ENCODE data around the gene FOXQ1.

The FOXQ1 gene

DNA sequence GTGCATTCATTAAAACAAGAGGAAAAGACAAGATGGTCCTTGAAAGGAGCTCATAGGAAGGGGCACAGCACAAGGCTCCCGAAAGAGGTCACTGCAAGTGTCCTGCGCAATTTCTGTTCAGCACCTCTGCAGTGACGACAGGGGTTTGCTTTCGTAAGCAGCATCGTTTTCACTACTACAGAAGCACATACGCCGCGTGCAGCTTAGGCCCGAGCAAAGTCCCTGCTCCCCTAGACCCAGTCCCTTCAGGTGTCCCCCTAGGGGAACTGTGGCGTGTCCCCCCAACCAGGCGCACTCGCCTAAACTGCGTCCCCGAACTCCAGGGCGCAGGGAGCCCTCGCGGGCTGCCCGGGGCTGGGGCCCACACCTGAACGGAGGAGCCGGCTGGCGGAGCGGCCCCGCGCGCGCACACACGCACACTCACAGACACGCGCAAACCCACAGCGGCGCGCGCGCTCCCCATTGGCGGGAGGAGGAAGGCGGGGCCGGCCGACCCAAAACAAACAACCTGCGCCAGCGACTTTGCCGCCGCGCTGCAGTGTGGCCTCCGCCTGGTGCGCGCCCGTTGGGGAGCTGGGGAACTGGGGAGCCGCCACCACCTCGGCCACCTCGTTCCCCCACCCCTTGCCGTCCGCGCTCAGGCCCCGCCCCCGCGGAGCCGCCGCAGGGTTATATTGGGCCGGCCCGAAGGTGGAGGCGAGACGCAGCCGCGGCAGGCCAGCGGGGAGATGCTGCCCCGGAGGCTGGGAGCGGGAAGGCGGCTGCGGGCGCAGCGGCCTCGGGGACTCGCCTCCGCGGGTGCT lies at the start of gene FOXQ1:
TSS of gene FOXQ1 (plus strand) at position 699 of the 803 bp plus-strand sequence. CDS start 607 bp downstream, outside the sequence.
- no peak for DNase-seq (ENCODE audit: low read depth, low spot score)

- no peak for DNase-seq (ENCODE audit: low read depth, low spot score)
Measured at GRCh38 chr6:1262704-1263038, 49.2 kb upstream of the FOXQ1 start.

- DNase-seq (ENCODE audit: low read depth, low spot score) = no peak
Measured at GRCh38 chr6:1263039-1263849, 48.7 kb upstream of the FOXQ1 start.

DNA sequence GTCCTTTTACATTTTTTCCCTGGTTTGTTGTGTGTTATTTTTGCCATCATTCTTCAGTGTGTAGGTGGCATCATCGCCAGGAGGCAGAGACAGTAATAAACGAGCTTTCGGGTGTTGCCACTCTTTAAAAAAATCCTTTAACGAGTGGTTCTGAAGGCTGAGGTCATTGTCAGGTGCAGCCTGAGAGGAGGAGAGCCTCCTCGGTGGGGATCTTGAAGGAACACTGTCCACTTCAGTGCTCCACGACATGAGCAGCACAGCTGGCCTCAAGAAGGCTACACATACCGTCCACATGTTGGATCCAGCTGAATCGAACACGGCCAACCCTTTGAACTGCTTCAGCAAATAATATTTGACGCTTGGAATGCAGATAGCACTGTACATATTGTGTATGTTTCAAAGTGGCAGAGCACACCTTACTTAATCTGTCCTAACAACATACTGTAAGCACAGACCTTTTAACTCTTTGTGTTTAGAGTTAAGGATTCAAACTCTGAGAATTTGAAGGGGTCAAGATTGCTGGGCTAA lies 48.0 kb upstream of the FOXQ1 start:
- no peak for DNase-seq (ENCODE audit: low read depth, low spot score)

DNA sequence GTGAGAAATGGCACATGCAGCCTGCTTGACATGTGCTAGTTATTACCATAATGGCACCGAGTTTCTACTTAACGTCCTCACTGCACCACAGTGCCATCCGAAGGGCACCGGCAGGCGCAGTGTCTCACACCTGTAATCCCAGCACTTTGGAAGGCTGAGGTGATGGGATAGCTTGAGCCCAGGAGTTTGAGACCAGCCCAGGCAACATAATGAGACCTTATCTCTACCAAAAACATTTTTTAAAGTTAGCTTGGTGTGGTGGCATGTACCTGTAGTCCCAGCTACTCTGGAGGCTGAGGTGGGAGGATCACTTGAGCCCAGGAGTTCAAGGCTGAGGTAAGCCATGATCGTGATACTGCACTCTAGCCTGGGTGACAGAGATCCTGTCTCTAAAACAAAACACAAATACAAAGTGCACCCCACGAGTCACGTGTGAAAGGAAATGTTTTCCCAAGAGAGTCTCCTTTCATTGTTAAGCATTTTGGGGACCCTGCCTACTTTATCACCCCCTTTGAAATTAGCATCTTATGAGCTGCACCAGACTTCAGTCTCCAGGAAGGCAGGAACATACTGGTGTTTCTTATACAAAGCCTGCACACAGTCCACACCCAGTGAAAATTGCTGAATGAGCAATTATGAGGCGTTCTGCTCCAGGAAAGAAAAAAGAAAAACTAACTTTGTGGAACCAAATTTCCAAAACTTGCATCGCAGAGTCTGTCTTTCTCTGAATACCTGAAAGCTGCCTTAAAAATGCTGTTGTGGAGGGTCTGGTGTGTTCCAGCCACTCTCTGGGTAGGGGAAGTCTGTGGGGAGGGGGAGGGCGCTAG lies 47.1 kb upstream of the FOXQ1 start:
- no peak for DNase-seq (ENCODE audit: low read depth, low spot score)

DNA sequence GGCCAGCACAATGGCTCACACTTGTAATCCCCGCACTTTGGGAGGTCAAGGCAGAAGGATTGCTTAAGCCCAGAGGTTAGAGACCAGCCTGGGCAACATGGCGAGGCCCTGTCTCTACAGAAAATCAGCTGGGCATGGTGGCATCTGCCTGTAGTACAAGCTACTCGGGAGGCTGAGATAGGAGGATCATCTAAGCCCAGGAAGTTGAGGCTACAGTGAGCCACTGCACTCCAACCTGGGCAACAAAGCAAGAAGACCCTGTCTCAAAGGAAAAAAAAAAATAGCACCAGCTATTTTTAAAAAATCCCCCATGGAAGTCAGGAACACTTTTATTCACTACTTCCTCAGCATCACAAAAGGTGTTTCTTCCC lies 45.2 kb upstream of the FOXQ1 start:
- DNase-seq (ENCODE audit: low read depth, low spot score) = no peak

DNA sequence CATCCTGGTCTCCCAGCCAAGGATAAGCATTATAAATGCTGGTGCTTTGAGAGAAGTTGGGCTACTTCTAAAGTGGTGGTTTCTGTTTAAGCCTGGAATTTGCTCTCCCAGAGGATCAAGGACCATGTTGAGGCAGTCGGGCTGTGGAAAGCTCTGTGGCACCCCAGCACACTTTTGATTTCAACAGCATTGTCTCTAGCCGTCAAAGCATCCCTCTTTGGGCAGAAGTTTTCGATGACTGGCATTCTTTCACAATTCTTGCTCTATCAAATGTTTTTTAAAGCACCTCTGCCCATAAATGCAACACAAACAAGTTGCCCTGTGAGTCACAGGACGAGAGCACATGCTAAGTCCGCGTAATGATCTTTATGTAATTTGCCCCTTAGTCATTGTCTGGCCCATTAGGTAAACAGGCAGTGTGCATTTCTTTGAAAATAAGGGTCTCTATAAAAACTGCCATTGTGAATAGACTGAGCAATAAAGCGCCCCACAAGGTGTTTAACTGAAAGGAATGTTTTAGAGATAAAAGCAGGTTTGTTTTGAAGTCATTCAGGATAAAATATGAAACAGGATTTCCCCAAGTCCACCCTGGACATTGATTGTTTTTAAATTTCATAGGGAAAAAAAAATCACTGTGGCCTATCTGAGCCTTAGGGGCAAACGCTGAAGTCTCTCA lies 44.7 kb upstream of the FOXQ1 start:
- no peak for DNase-seq (ENCODE audit: low read depth, low spot score)

DNA sequence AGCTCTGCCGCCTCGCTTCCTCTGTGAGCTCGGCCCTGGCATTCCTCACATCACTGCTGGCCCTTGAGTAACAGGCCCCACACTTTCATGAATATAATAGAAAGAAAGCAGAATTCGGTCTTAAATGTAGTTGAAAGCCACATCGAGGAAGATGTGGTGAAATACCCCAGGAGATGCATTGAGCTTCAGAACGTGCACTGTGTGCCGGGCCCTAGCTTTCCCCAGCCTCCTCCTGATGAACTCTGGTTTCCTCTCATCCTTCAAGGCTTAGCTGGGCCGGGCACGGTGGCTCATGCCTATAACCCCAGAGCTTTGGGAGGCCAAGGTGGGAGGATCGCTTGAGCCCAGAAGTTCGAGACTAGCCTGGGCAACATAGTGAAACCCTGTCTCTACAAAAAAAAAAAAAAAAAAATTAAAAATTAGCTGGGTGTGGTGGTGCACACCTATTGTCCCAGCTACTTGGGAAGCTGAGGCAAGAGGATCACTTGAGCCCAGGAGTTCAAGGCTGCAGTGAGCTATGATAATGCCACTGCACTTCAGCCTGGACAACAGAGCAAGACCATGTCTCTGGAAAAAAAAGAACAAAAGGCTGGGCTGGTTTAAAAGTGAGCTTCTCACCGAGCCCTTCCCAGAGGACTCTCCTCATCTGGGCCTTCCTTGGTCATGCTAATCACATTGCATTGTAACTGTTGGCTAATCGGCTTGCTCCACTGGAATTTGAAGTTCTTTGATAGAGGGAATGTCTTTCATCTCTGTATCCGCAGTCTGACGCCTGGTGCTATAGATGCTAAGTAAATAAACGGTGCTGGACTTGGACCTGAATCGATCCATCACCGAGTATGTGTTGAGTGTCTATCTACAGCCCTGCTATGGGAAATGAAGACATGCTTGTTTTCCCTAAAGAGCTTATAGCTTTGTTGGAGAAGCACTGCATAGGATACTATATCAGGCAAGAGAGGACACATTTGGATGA lies 43.8 kb upstream of the FOXQ1 start:
- no peak for DNase-seq (ENCODE audit: low read depth, low spot score)

DNA sequence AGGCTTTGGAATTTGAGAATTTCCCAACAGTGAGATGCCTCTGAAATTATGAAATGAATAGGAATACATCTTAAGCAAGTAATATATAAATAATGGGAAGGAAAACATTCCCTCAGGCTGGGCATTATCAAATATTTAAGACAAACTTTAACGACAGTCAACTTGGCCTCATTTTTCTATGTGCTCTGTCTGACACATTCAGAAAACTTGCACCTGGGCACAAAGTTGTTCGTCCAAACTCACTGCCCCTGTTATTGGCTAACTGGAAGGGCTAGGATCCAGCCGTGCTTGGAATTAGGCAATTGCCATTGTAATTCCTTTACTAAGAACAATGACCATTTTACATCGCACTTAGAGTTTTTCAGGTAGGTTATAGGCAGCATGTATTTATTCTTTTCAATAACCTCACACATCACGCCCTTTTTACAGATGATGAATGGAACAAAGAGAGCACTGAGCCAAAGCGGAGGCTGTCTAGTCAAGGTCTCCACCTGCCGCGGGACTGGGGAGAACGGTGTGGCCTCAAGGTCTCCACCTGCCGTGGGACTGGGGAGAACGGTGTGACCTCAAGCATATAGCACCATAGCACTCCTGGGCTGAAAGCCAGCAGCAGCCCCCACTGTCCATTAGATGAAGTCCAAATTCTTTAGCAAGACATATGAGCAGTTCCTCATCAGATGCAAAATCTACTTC lies 40.7 kb upstream of the FOXQ1 start:
- no peak for DNase-seq (ENCODE audit: low read depth, low spot score)

GRCh38 chr6:1278061-1278720 lies 33.7 kb upstream of the FOXQ1 start:
- DNase-seq (ENCODE audit: low read depth, low spot score) = no peak

DNA sequence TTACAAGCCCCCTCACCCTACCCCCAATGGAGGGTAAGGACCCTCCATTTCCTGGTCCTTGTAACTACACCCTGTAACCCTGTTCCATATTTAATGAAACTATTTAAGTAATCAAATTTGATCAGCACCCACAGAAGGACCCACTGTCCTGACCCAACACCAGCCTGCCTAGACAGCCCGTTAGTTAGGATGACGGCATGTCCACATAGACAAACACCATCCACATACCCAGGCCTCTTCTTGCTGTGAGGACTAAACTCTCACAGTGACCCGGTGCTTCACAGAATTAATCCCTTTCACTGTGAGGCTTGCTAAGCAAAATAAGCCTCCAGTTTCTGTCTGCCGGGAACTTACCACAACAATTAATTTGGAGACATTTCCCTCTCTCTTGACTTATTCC lies 32.8 kb upstream of the FOXQ1 start:
- no peak for DNase-seq (ENCODE audit: low read depth, low spot score)

DNA sequence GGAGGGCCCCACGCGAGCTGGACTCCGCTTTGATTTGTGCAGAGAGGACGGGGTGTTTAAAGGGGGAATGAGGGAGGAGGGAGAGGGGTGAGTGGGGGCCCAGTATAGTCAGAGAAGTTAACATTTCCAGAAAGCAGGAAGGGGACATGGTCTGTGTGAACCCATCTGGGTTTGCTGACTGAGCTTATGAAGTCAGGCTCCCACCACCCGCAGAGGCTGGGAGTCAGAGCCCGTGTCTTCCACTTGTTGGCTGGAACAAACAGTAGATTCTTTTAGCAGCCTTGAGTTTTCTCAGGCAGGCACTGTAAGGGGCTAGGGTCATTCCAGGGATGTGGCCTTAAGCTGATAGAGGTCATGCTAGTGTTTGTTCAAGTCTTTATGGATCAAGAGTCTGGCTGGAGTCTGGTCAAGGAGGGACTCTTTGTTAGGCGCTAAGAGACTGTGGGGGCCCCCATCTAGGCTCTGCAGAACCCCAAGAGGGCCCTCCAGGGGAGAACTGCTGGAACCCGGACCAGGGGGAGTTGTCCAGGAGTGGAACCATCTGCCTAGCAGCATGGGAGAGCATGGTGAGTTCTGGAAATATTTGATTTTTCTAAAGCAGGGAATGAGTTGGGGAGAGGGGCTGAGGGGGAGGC lies 31.1 kb upstream of the FOXQ1 start:
- DNase-seq (ENCODE audit: low read depth, low spot score) = no peak

DNA sequence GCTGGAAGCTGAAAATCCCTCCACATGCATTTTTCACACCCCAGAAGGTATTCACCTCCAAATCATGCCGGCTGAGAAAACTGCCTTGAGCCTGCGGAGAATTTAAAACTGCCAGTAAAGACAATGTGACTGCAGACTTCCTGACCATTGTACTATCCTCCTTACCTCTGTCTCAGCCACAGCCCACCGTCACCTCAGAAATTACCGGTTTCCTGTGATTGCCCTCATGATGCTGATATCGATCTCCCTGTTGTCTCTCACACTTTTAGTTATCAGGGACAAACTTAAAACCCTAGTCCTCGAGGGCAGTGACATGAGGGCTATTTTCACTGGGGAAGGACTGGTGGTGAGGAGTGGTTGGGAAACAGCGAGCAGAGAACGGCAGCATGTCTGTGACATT lies 30.2 kb upstream of the FOXQ1 start:
- DNase-seq (ENCODE audit: low read depth, low spot score) = no peak

GRCh38 chr6:1283501-1283900 lies 28.4 kb upstream of the FOXQ1 start:
- DNase-seq (ENCODE audit: low read depth, low spot score) = no peak

GRCh38 chr6:1285556-1285955 lies 26.3 kb upstream of the FOXQ1 start:
- DNase-seq (ENCODE audit: low read depth, low spot score) = no peak

GRCh38 chr6:1285956-1286355 lies 25.9 kb upstream of the FOXQ1 start:
- no peak for DNase-seq (ENCODE audit: low read depth, low spot score)

DNA sequence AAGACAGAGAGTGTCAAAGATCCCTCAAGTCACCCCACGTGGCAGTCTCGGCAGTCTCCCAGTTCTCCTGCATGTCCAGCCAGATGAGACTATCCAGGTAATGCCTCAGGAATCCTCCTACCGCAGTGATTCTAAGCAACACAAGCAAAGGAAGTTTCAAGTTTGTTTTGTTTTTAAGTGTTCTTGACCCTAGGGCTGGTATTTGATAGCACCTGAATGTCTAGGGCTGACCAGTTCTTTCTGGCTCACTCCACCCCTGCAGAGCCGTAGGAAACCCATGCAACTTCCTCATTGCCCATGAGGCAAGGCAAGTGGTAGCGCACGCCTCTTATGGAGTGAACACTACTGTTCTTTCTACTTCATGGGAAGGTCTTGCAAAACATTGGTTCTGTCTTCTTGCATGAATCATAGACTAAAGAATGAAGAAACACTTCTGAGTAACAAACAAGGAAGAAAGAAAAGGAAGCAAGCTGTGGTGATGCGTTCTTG lies 24.8 kb upstream of the FOXQ1 start:
- no peak for DNase-seq (ENCODE audit: low read depth, low spot score)

- DNase-seq (ENCODE audit: low read depth, low spot score) = no peak
Measured at GRCh38 chr6:1290086-1290485, 21.8 kb upstream of the FOXQ1 start.
